ENCODE results near the gene TCF4. TPM values are rescaled to one million over a fixed set of nuclear protein-coding genes. Genes with fewer than 3 reads are reported as not detected.

The TCF4 gene
- total and polyA plus RNA-seq, 2 donors (not counting 3 experiments of a cell fraction or from before 2014, with no cell fraction given) = 183 to 390 TPM

GRCh38 chr18:55464581-55464980, 123.4 kb downstream of the TCF4 start:
- Histone ChIP-seq H3K36me3 (ENCODE audit: control insufficient read depth in 2 of 2, extremely low read depth in 1 of 2, insufficient read depth in 2 of 2, low read length in 2 of 2) (peaks cover 3 to 4% of the 10 kb centered on the region in 2 experiments), H4K20me1 (replicated peaks; ENCODE audit: control insufficient read depth, extremely low read depth, insufficient read depth, low read length) (no peaks in the 10 kb centered on the region), H3K4me2 (ENCODE audit: insufficient read depth, low read length) (no peak overlapping the region), H3K4me1 (ENCODE audit: control insufficient read depth, extremely low read depth, insufficient read depth, low read length) (no peaks in the 10 kb centered on the region), H3K9ac (replicated peaks; ENCODE audit: extremely low read depth, insufficient read depth, low read length) (no peak overlapping the region), H3K9me3 (replicated peaks; ENCODE audit: control insufficient read depth, insufficient read depth, low read length) (no peaks in the 10 kb centered on the region), H2AFZ (ENCODE audit: low read depth, low read length) (no peak overlapping the region), H3K79me2 (ENCODE audit: control insufficient read depth, insufficient read depth, low read length) (peaks cover 21% of the 10 kb centered on the region), H3K27me3 (ENCODE audit: control insufficient read depth in 2 of 2, insufficient read depth in 2 of 2, low read length in 2 of 2) (no peaks in the 10 kb centered on the region), H3K4me3 (replicated peaks in 1 of 3; ENCODE audit: insufficient read depth in 1 of 3, low read depth in 1 of 3, low read length in 3 of 3) (no peak overlapping the region), H3K27ac (ENCODE audit: insufficient read depth, low read depth, low read length) (no peak overlapping the region), H3K9me1 (replicated peaks; ENCODE audit: control insufficient read depth, extremely low read depth, insufficient read depth, low read length) (no peaks in the 10 kb centered on the region)
- POLR2A ChIA-PET = no interaction called here
- no TSS peak for BruUV-seq (replicated peaks)
- intact Hi-C loops (cut with micrococcal nuclease) (no loop called here), dilution Hi-C loops (cut with MboI; ENCODE audit: extremely low pct_ligation_motif_present, low sequenced_read_pairs) (no loop called here)
- DNase-seq (ENCODE audit: low read depth, low spot score) = no peak
- no peak for TF ChIP-seq GATA2 (IDR thresholded peaks at IDR 0.05; ENCODE audit: insufficient read depth, insufficient read length, low read depth, low read length)
- CTCF ChIA-PET = no interaction called here
- no peak for FAIRE-seq

GRCh38 chr18:55462652-55463051, 125.3 kb downstream of the TCF4 start:
- TF ChIP-seq POLR2A (IDR thresholded peaks at IDR 0.05; ENCODE audit: low read depth, low read length) (no peak), GATA2 (IDR thresholded peaks at IDR 0.05; ENCODE audit: insufficient read depth, insufficient read length, low read depth, low read length) (no peak), FOS (IDR thresholded peaks at IDR 0.05; ENCODE audit: borderline replicate concordance, insufficient read depth, low read length) (no peak), MYC (IDR thresholded peaks at IDR 0.05; ENCODE audit: low read depth, low read length) (no peak), JUN (IDR thresholded peaks at IDR 0.05; ENCODE audit: borderline replicate concordance, insufficient read depth, insufficient read length, low read depth) (no peak), EZH2 (IDR thresholded peaks at IDR 0.05; ENCODE audit: borderline replicate concordance, low read depth, low read length, severe bottlenecking) (no peak), POLR2AphosphoS5 (IDR thresholded peaks at IDR 0.05; ENCODE audit: insufficient read depth, low read depth, low read length) (no peak)
- TF ChIP-seq, protein P1, sequence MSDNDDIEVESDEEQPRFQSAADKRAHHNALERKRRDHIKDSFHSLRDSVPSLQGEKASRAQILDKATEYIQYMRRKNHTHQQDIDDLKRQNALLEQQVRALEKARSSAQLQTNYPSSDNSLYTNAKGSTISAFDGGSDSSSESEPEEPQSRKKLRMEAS (IDR thresholded peaks at IDR 0.05; ENCODE audit: insufficient read depth, insufficient read length) = no peak
- TF ChIP-seq, protein P2, sequence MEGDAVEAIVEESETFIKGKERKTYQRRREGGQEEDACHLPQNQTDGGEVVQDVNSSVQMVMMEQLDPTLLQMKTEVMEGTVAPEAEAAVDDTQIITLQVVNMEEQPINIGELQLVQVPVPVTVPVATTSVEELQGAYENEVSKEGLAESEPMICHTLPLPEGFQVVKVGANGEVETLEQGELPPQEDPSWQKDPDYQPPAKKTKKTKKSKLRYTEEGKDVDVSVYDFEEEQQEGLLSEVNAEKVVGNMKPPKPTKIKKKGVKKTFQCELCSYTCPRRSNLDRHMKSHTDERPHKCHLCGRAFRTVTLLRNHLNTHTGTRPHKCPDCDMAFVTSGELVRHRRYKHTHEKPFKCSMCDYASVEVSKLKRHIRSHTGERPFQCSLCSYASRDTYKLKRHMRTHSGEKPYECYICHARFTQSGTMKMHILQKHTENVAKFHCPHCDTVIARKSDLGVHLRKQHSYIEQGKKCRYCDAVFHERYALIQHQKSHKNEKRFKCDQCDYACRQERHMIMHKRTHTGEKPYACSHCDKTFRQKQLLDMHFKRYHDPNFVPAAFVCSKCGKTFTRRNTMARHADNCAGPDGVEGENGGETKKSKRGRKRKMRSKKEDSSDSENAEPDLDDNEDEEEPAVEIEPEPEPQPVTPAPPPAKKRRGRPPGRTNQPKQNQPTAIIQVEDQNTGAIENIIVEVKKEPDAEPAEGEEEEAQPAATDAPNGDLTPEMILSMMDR (IDR thresholded peaks at IDR 0.05; ENCODE audit: extremely low read depth in 1 of 2, insufficient read depth in 1 of 2, low read depth in 1 of 2, low read length in 2 of 2) = no peak
- peaks cover 3 to 4% of the 10 kb centered on the region in 2 experiments for H3K36me3 ChIP-seq (ENCODE audit: control insufficient read depth in 2 of 2, extremely low read depth in 1 of 2, insufficient read depth in 2 of 2, low read length in 2 of 2)
- H3K4me1 ChIP-seq (ENCODE audit: control insufficient read depth, extremely low read depth, insufficient read depth, low read length) = no peaks in the 10 kb centered on the region
- H3K27ac ChIP-seq (ENCODE audit: insufficient read depth, low read depth, low read length) = no peak overlapping the region
- dilution Hi-C loops (cut with MboI; ENCODE audit: extremely low pct_ligation_motif_present, low sequenced_read_pairs) = no loop called here
- no peaks in the 10 kb centered on the region for H3K9me3 ChIP-seq (replicated peaks; ENCODE audit: control insufficient read depth, insufficient read depth, low read length)
- ChIA-PET POLR2A (no interaction called here), CTCF (interaction anchor here (1.7 kb wide), 1 partner anchor 11 kb away, joined by 4 read pairs; no protein-coding TSS in a partner anchor)
- no peaks in the 10 kb centered on the region for H3K27me3 ChIP-seq (ENCODE audit: control insufficient read depth in 2 of 2, insufficient read depth in 2 of 2, low read length in 2 of 2)
- no peaks in the 10 kb centered on the region for H3K9me1 ChIP-seq (replicated peaks; ENCODE audit: control insufficient read depth, extremely low read depth, insufficient read depth, low read length)
- H3K4me2 ChIP-seq (ENCODE audit: insufficient read depth, low read length) = no peak overlapping the region
- H4K20me1 ChIP-seq (replicated peaks; ENCODE audit: control insufficient read depth, extremely low read depth, insufficient read depth, low read length) = no peaks in the 10 kb centered on the region
- H3K79me2 ChIP-seq (ENCODE audit: control insufficient read depth, insufficient read depth, low read length) = peaks cover 21% of the 10 kb centered on the region
- no peak for DNase-seq (ENCODE audit: low read depth, low spot score)
- H3K9ac ChIP-seq (replicated peaks; ENCODE audit: extremely low read depth, insufficient read depth, low read length) = no peak overlapping the region
- no peak overlapping the region for H2AFZ ChIP-seq (ENCODE audit: low read depth, low read length)
- intact Hi-C loops (cut with micrococcal nuclease) = no loop called here
- no peak for FAIRE-seq
- BruUV-seq (replicated peaks) = no TSS peak
- no peak overlapping the region for H3K4me3 ChIP-seq (replicated peaks in 1 of 3; ENCODE audit: insufficient read depth in 1 of 3, low read depth in 1 of 3, low read length in 3 of 3)
